GM20000 (cell line): Measurements from ENCODE around the gene CCNF.

Experiments
- DNase-seq: peaks from one replicate; pipeline ENCODE4 v3.0.0; 2012; ENCODE audit warnings: low spot score
- TF ChIP-seq, protein P1 (sequence below): IDR thresholded peaks from 2 replicates; pipeline ENCODE4 v1.5.1; 2012; ENCODE audit warnings: mild to moderate bottlenecking, control low read depth; ENCODE audit errors: extremely low read depth, missing control alignments

Gene CCNF

DNA sequence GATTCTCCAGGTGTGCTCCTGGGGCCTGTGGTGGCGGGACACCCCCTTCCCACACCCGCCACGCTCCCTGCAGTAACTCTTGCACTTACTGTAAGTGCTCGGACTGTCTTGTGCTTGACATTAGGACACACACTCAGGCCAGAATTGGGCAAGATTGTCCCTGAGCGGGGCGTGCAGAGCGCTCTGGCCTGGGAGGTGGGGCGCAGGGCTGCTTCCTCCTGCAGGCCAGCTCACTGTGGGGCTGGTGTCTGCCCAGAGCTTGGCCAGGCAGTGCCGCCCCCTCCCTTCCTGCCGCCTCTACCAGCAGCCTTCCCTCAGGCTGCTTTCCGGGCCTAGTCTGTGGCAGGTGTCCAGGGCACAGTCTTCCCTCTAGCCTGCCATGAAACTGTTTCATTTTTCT lies 78.4 kb downstream of the CCNF start:
- no peak for DNase-seq
- TF ChIP-seq, protein P1, sequence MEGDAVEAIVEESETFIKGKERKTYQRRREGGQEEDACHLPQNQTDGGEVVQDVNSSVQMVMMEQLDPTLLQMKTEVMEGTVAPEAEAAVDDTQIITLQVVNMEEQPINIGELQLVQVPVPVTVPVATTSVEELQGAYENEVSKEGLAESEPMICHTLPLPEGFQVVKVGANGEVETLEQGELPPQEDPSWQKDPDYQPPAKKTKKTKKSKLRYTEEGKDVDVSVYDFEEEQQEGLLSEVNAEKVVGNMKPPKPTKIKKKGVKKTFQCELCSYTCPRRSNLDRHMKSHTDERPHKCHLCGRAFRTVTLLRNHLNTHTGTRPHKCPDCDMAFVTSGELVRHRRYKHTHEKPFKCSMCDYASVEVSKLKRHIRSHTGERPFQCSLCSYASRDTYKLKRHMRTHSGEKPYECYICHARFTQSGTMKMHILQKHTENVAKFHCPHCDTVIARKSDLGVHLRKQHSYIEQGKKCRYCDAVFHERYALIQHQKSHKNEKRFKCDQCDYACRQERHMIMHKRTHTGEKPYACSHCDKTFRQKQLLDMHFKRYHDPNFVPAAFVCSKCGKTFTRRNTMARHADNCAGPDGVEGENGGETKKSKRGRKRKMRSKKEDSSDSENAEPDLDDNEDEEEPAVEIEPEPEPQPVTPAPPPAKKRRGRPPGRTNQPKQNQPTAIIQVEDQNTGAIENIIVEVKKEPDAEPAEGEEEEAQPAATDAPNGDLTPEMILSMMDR: no peak
